Parathyroid adenoma (tissue), 2 donors: Measurements from ENCODE around the gene FGFR2.

Experiments used
- H2AFZ ChIP-seq: fragments of 300-600 bp; sonication (generic); one replicate; pipeline ENCODE4 v1.7.0; 2017; ENCODE audit warnings: antibody characterized with exemption, mild to moderate bottlenecking
- H3K27ac ChIP-seq: fragments of 300-600 bp; sonication (generic); one replicate; pipeline ENCODE4 v1.7.0; 2017
- H3K27me3 ChIP-seq: fragments of 300-600 bp; sonication (generic); one replicate; pipeline ENCODE4 v1.7.0; 2017; ENCODE audit warnings: low read length; ENCODE audit not compliant: control insufficient read depth, insufficient read depth
- H3K36me3 ChIP-seq: fragments of 300-600 bp; sonication (generic); one replicate; pipeline ENCODE4 v1.7.0; 2017; ENCODE audit warnings: low read length; ENCODE audit not compliant: control insufficient read depth, insufficient read depth
- H3K4me1 ChIP-seq: fragments of 300-600 bp; sonication (generic); one replicate; pipeline ENCODE4 v1.7.0; 2017; ENCODE audit warnings: control low read depth
- H3K4me2 ChIP-seq: fragments of 300-600 bp; sonication (generic); one replicate; pipeline ENCODE4 v1.7.0; 2017; ENCODE audit warnings: low read length
- H3K4me3 ChIP-seq: fragments of 300-600 bp; sonication (generic); one replicate; pipeline ENCODE4 v1.7.0; 2017; ENCODE audit warnings: low read depth, low read length
- H3K79me2 ChIP-seq: fragments of 300-600 bp; sonication (generic); one replicate; pipeline ENCODE4 v1.7.0; 2017; ENCODE audit warnings: control low read depth
- H3K9ac ChIP-seq: fragments of 300-600 bp; sonication (generic); one replicate; pipeline ENCODE4 v1.7.0; 2017; ENCODE audit warnings: mild to moderate bottlenecking
- H3K9me3 ChIP-seq: fragments of 300-600 bp; sonication (generic); one replicate; pipeline ENCODE4 v1.7.0; 2017; ENCODE audit warnings: low read length; ENCODE audit not compliant: control insufficient read depth
- CTCF ChIP-seq: fragments of 300-600 bp; sonication (generic); IDR thresholded peaks from one replicate; pipeline ENCODE4 v1.7.0; 2017; ENCODE audit warnings: antibody characterized with exemption, mild to moderate bottlenecking
- donor health status: primary hyperparathyroidism.

The FGFR2 gene

DNA sequence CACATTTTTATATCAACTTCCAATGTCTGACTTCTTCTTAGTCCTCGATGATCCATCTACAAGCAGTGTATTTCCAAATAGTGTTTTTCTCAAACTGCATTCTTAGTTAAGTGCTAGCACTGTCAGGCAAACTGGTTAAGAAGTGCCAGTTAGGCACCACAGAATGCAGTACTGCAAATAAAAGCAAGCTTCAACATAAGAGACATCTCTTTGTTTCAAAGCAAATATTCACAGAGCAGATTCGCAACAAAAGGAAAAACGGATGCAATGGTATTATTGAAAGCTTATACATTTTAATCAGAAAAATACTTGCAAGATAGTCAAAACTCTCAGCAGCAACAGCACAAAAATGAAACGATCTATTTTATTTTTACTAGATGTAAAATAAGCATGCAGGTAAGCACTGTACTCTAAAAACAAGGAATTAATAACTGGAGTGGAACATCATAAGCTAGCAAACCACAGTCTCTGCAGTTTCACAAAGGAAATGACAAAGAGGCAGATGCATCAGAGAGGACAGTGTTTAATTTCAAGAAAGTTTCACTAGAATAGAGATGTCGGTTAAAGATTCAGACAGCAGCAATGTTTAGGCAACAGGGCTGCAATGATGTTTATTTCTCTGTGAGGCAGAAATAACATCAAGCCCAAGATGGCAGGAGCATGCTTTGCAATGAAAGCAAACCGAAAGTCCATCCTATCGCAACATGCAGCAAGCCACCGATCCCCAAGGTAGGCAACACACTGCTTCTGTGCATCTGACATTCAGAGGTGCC is 82.0 kb downstream of the FGFR2 start:
- H3K27ac ChIP-seq: no peak overlapping the region
- no peak overlapping the region for H3K9ac ChIP-seq
- H3K9me3 ChIP-seq: no peaks in the 10 kb centered on the region
- TF ChIP-seq CTCF: no peak
- H2AFZ ChIP-seq: no peak overlapping the region
- H3K4me2 ChIP-seq: no peak overlapping the region
- H3K79me2 ChIP-seq: no peaks in the 10 kb centered on the region
- H3K4me3 ChIP-seq: no peak overlapping the region
- peaks cover 6% of the 10 kb centered on the region for H3K4me1 ChIP-seq
- no peaks in the 10 kb centered on the region for H3K36me3 ChIP-seq
- H3K27me3 ChIP-seq: no peaks in the 10 kb centered on the region

DNA sequence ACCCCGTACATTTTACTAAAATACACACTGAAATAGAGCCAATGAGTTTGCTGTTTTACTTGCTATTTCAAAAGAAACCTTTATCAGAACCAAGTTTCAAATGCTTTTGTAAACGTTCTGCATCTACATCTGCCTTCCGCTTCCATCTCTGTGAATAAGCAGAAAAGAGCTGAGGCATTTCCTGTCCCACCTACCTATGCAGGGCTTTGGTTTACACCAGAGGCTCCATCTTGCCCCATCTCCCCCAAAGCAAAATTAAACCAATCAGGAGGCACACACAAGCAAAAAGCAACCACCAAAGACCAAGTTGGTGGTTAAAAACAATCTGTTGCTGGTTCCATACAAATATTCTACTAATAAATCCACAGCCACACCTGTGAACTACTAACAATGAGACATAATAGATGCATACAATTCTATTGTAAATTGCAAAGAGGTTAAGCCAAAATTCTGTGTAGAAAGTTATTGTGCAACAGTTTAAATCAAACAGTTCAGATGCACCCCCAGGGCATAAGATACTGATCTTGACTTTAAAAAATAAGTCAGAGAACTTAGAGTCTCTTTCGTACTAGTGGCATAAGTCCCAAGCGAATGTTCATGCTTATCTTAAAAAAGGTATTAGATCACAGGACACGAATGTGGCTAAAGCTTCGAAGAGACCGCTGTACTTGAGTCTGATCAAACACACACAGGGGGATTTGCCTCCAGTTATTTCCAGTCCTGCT is 83.9 kb downstream of the FGFR2 start:
- Histone ChIP-seq H3K9ac (no peak overlapping the region), H3K27ac (no peak overlapping the region)
- TF ChIP-seq CTCF: no peak

GRCh38 chr10:121511943-121512342 is 86.3 kb downstream of the FGFR2 start:
- Histone ChIP-seq H3K27ac (peak overlapping the region; percentile 45), H3K4me2 (peak overlapping the region; percentile 30), H3K9me3 (no peaks in the 10 kb centered on the region), H3K9ac (no peak overlapping the region), H2AFZ (no peak overlapping the region), H3K36me3 (no peaks in the 10 kb centered on the region), H3K27me3 (no peaks in the 10 kb centered on the region), H3K4me1 (peaks cover 13% of the 10 kb centered on the region), H3K4me3 (no peak overlapping the region), H3K79me2 (no peaks in the 10 kb centered on the region)
- TF ChIP-seq CTCF: no peak

More for the DNA sequence above, 83.9 kb downstream of the FGFR2 start:
- Histone ChIP-seq H3K27me3 (no peaks in the 10 kb centered on the region), H3K9me3 (no peaks in the 10 kb centered on the region), H3K79me2 (no peaks in the 10 kb centered on the region), H3K36me3 (no peaks in the 10 kb centered on the region), H2AFZ (no peak overlapping the region), H3K4me2 (no peak overlapping the region), H3K4me3 (no peak overlapping the region), H3K4me1 (peaks cover 13% of the 10 kb centered on the region)

- peak overlapping the region; percentile 30 for H3K4me2 ChIP-seq
- no peaks in the 10 kb centered on the region for H3K79me2 ChIP-seq
- no peaks in the 10 kb centered on the region for H3K27me3 ChIP-seq
- H2AFZ ChIP-seq: no peak overlapping the region
- peak overlapping the region; percentile 45 for H3K27ac ChIP-seq
- no peak overlapping the region for H3K4me3 ChIP-seq
- H3K4me1 ChIP-seq: peaks cover 13% of the 10 kb centered on the region
- no peak for TF ChIP-seq CTCF
- no peaks in the 10 kb centered on the region for H3K36me3 ChIP-seq
- no peaks in the 10 kb centered on the region for H3K9me3 ChIP-seq
- H3K9ac ChIP-seq: no peak overlapping the region
Measured at GRCh38 chr10:121511460-121511859, 86.8 kb downstream of the FGFR2 start.
